Stomach (tissue), 4 donors: ENCODE measurements around the gene IST1.

Experiments used
- EP300 ChIP-seq: sonication (generic); formaldehyde crosslinking; IDR thresholded peaks from one replicate; pipeline ENCODE4 v1.6.1; 2017; ENCODE audit warnings: antibody characterized with exemption
- POLR2A ChIP-seq, 4 donors: fragments of 450-650 bp; IDR thresholded peaks; one replicate each; pipeline ENCODE4 v1.6.1; 2016; ENCODE audit warnings: antibody characterized with exemption in 4 of 4, control low read depth in 2 of 4, mild to moderate bottlenecking in 1 of 4, moderate library complexity in 1 of 4
- POLR2AphosphoS5 ChIP-seq, 3 donors: sonication (generic); formaldehyde crosslinking; IDR thresholded peaks; one replicate each; pipeline ENCODE4 v1.6.1; 2016; ENCODE audit warnings: antibody characterized with exemption in 3 of 3
- TF ChIP-seq, protein P1 (sequence below), 7 experiments: fragments of 450-650 bp in 4 of 7; fragments of 200-600 bp in 3 of 7; sonication (generic) in 3 of 7; IDR thresholded peaks; one replicate each; pipeline ENCODE4 v1.5.1; 2016 to 2019; ENCODE audit warnings: antibody characterized with exemption in 7 of 7, control low read depth in 2 of 7, mild to moderate bottlenecking in 1 of 7

DNA sequence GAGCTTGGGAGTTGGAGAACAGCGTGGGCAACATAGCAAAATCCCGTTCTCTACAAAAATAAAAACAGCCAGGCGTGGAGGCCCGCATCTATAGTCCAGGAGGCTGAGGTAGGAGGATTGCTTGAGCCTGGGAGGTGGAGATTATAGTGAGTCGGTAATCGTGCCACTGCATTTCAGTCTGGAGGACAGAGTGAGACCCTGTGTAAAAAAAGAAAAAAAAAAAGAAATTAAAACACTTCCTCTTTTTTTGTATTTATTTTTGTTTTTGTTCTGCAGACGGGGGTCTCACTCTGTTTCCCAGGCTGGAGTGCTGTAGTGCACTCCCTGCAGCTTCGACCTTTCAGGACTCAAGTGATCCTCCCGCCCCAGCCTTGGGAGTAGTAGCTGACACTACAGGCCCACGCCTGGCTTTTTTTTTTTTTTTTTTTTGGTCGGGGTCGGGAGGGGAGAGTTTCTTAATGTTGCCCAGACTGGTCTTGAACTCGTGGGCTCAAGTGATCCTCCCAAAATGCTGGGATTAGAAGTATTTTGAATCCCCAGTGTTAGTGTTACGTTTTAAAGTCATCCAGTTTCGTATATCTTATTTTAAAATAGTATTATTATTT, 1.5 kb downstream of the IST1 start:
- TF ChIP-seq, protein P1, sequence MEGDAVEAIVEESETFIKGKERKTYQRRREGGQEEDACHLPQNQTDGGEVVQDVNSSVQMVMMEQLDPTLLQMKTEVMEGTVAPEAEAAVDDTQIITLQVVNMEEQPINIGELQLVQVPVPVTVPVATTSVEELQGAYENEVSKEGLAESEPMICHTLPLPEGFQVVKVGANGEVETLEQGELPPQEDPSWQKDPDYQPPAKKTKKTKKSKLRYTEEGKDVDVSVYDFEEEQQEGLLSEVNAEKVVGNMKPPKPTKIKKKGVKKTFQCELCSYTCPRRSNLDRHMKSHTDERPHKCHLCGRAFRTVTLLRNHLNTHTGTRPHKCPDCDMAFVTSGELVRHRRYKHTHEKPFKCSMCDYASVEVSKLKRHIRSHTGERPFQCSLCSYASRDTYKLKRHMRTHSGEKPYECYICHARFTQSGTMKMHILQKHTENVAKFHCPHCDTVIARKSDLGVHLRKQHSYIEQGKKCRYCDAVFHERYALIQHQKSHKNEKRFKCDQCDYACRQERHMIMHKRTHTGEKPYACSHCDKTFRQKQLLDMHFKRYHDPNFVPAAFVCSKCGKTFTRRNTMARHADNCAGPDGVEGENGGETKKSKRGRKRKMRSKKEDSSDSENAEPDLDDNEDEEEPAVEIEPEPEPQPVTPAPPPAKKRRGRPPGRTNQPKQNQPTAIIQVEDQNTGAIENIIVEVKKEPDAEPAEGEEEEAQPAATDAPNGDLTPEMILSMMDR (IDR thresholded peaks at IDR 0.05): no peak
- TF ChIP-seq POLR2AphosphoS5 (IDR thresholded peaks at IDR 0.05): no peak
- no peak for TF ChIP-seq POLR2A (IDR thresholded peaks at IDR 0.05)
- TF ChIP-seq EP300: no peak
